Measurements from ENCODE around the gene MDFI.

The MDFI gene, protein sequence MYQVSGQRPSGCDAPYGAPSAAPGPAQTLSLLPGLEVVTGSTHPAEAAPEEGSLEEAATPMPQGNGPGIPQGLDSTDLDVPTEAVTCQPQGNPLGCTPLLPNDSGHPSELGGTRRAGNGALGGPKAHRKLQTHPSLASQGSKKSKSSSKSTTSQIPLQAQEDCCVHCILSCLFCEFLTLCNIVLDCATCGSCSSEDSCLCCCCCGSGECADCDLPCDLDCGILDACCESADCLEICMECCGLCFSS

DNA sequence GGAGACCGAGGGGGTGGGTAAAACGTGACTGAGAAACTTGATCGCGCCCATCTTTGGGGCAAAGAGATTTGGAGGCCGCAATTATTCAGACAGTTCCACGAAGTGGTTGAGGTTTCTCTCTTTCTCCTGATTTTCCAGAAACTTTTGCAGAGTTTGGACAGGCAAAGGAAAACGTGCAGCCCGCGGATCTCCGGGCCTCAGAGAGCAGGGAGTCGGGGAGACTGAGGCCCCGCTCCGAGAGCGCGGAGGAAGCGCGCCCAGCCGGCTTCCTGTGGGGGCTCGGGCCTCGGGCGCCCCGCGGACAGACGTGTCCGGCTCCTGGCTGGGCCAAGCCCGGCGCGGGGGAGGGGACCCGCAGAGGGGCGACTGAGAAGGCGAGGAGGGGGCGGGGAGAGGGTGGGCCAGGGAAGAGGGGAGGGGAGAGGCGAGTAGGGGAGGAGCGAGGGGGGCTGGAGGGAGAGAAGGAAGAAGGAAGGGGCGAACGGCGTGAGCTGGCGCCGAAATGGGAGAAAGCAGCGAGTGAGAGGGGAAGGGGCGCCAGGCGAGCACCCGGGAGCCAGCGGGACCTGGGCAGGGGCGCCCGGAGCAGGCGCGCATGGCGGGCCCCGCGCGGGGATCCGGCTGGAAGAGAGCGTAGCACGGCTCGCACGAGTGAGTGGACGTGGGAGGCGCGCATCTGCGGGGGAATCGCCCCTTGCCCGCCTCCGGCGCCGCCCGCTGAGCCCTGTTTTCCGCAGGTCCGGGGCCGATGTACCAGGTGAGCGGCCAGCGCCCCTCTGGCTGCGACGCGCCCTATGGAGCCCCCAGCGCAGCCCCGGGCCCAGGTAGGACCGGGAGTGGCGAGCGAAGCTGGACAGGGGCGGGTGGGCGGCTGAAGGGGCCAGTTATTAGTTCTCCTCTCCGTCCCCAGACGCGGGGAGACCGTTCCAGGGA lies at the start of gene MDFI:
TSS of gene MDFI (plus strand) at position 467 of the 933 bp plus-strand sequence. CDS start at position 749, 282 bp downstream.
- H3K4me1 ChIP-seq (ENCODE audit: control insufficient read depth in 1 of 2, insufficient read depth in 1 of 2, low read depth in 1 of 2, low read length in 1 of 2) = peaks cover 0 to 6% of the 10 kb centered on the region in 2 experiments
- H3K4me3 ChIP-seq (ENCODE audit: low read depth in 1 of 2, low read length in 1 of 2) = no peak within 1 kb of the TSS
- H3K36me3 ChIP-seq = no peaks in the 10 kb centered on the region
- TF ChIP-seq, protein P1, sequence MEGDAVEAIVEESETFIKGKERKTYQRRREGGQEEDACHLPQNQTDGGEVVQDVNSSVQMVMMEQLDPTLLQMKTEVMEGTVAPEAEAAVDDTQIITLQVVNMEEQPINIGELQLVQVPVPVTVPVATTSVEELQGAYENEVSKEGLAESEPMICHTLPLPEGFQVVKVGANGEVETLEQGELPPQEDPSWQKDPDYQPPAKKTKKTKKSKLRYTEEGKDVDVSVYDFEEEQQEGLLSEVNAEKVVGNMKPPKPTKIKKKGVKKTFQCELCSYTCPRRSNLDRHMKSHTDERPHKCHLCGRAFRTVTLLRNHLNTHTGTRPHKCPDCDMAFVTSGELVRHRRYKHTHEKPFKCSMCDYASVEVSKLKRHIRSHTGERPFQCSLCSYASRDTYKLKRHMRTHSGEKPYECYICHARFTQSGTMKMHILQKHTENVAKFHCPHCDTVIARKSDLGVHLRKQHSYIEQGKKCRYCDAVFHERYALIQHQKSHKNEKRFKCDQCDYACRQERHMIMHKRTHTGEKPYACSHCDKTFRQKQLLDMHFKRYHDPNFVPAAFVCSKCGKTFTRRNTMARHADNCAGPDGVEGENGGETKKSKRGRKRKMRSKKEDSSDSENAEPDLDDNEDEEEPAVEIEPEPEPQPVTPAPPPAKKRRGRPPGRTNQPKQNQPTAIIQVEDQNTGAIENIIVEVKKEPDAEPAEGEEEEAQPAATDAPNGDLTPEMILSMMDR (IDR thresholded peaks at IDR 0.05) = no peak
- H3K27me3 ChIP-seq = peaks cover 80% of the 10 kb centered on the region
- no peak within 1 kb of the TSS for H3K27ac ChIP-seq
- no peaks in the 10 kb centered on the region for H3K9me3 ChIP-seq

DNA sequence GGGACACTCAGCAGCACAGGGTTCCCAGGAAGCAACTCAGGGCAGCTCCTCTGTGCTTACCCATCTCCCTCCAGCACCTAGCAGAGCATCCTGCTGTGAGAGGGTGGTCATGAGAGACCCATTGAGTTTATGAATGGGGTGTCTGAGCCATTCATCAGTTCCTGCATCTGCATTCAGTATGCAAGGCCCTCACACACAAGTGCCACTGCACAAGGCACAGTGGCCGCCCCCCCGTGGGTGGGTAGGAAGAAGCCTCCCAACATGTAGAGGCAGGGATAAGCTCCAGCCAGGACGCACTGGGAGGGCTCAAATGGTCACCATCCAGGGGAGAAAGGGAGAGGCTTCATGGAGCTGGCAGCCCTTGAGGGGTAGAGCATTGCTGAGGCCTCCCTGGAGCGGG lies 49.0 kb upstream of the MDFI start:
- no peak overlapping the region for H3K4me3 ChIP-seq (ENCODE audit: low read depth in 1 of 2, low read length in 1 of 2)
- TF ChIP-seq, protein P1 (IDR thresholded peaks at IDR 0.05) = no peak
- no peak overlapping the region for H3K27ac ChIP-seq
- H3K4me1 ChIP-seq (ENCODE audit: control insufficient read depth in 1 of 2, insufficient read depth in 1 of 2, low read depth in 1 of 2, low read length in 1 of 2) = no peaks in the 10 kb centered on the region
- H3K36me3 ChIP-seq = no peaks in the 10 kb centered on the region
- no peaks in the 10 kb centered on the region for H3K9me3 ChIP-seq
- no peaks in the 10 kb centered on the region for H3K27me3 ChIP-seq

DNA sequence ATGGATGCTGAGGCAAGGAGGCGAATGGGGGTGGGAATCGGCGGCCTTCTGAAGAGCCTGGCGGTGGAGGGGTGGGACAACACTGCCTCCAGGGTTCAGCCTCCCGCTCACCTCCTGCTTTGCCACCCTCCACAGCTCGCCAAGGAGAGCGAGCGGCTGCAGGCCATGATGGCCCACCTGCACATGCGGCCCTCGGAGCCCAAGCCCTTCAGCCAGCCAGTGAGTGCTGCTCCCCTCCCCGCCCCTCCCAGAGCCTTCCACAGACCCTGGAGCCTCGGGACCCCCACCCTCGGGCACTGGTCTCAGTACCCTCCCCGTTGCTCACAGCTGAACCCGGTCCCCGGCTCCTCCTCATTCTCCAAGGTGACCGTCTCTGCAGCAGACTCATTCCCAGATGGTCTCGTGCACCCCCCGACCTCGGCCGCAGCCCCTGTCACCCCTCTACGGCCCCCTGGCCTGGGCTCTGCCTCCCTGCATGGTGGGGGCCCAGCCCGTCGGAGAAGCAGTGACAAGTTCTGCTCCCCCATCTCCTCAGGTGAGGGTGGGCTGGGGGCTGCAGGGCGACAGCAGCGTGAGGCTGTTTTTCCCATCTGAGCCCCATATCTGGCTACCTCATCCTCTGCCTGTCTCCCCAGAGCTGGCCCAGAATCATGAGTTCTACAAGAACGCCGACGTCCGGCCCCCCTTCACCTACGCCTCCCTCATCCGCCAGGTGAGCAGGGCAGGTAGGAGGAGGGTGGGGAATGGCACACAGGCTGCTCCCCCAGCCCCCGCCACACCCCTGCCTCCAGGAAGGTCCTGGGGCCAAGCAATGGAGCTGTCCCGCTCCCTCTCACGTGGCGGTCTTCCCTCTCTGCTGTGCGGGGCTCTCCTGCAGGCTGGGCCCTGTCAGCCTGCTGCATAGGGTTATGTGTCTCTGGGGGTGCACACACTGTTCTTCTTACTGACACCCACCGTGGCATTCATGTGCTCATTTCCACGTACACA lies 48.3 kb upstream of the MDFI start:
- H3K27ac ChIP-seq = no peak overlapping the region
- TF ChIP-seq, protein P1 (IDR thresholded peaks at IDR 0.05) = no peak
- H3K36me3 ChIP-seq = no peaks in the 10 kb centered on the region
- no peaks in the 10 kb centered on the region for H3K27me3 ChIP-seq
- no peak overlapping the region for H3K4me3 ChIP-seq (ENCODE audit: low read depth in 1 of 2, low read length in 1 of 2)
- no peaks in the 10 kb centered on the region for H3K4me1 ChIP-seq (ENCODE audit: control insufficient read depth in 1 of 2, insufficient read depth in 1 of 2, low read depth in 1 of 2, low read length in 1 of 2)
- H3K9me3 ChIP-seq = no peaks in the 10 kb centered on the region

DNA sequence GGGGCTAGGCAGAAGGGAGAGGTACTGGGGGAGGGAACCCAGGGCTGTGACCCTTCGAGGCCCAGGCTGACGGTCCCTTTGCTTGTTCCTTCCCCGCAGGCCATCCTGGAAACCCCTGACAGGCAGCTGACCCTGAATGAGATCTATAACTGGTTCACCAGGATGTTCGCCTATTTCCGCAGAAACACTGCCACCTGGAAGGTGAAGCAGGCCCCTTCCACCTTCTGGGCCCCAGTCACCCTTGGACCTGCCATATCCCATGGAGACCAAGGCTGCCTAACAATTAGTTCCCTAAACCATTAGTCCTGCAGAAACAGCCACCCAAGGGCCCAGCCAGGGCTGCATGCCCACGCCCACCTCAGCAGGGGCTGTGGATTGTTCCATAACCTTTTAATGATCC lies 47.1 kb upstream of the MDFI start:
- TF ChIP-seq, protein P1 (IDR thresholded peaks at IDR 0.05) = no peak
- Histone ChIP-seq H3K9me3 (no peaks in the 10 kb centered on the region), H3K4me1 (ENCODE audit: control insufficient read depth in 1 of 2, insufficient read depth in 1 of 2, low read depth in 1 of 2, low read length in 1 of 2) (no peaks in the 10 kb centered on the region), H3K27ac (no peak overlapping the region), H3K4me3 (ENCODE audit: low read depth in 1 of 2, low read length in 1 of 2) (no peak overlapping the region), H3K27me3 (no peaks in the 10 kb centered on the region), H3K36me3 (no peaks in the 10 kb centered on the region)

DNA sequence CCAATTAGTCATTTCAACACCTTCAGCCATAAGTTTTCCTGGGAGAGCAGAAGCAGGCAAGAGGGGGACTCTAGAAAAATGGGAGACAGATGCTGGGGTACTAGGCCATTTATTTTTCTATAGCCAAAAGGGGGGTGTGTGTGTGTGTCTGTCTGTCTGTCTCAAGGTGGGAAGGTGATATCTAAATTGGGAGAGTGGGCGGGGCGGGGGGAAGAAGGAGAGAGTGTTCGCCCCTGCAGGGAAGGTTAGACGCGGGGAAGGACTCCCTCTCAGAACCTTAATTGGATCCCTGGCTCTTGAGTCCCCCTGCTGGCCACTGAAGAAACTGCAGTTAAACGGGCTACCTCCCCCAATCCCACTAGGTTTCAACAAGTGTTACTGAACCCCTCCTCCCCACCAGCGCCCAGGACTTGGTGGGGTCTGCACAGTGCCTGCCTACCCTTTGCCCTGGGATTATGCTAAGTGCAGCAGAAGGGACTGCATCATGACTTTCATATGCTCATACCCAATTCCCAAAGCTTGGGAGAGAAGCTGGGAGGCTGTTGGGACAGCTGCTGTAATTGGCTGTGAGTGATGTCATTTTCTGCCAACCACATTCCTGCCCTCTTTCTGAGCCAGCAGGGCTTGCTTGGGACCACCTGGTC lies 46.3 kb upstream of the MDFI start:
- H3K27me3 ChIP-seq = no peaks in the 10 kb centered on the region
- H3K4me3 ChIP-seq (ENCODE audit: low read depth in 1 of 2, low read length in 1 of 2) = no peak overlapping the region
- H3K9me3 ChIP-seq = no peaks in the 10 kb centered on the region
- no peaks in the 10 kb centered on the region for H3K4me1 ChIP-seq (ENCODE audit: control insufficient read depth in 1 of 2, insufficient read depth in 1 of 2, low read depth in 1 of 2, low read length in 1 of 2)
- no peak overlapping the region for H3K27ac ChIP-seq
- TF ChIP-seq, protein P1 (IDR thresholded peaks at IDR 0.05) = peak; percentile 87
- H3K36me3 ChIP-seq = no peaks in the 10 kb centered on the region
